NCI-H1048 (cell line): ENCODE data around the gene RPN1.

ENCODE experiments used
- DNase-seq: peaks from one replicate; lab custom pipeline; 2025; lab: John Stamatoyannopoulos, UW

RPN1 gene

DNA sequence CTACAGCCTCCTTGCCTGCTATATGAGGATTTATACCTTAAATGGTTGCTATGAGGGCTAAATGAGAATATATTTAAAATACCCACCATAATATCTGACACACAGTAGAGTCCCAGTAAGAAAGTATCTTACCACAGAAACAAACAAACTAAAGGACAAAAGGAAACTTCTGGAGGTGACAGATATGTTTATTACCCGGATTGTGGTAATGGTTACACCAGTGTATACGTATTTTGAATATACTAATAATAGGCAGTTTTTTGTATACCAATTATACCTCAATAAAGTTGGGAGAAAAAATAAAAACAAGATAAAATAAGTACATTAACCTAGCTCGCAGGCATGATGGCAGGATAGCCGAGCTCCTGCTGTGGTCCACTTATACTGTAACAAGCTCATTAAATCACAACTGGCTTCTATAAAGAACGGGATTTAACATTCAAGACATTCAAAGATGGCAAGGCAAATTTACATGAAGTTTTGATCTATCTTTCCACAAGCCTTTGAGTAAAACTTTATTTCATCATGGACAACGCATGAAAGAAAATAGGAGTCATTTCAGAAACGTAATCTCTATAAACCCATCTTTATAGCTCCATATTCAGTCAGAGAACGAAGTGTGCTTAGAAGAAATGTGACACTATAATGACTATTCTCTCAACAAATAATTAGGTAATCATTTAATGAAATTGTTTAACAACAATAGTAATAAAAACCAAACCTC, 1.5 kb downstream of the RPN1 start:
- DNase-seq = no peak

GRCh38 chr3:128648402-128648801, 2.2 kb downstream of the RPN1 start:
- DNase-seq = no peak

GRCh38 chr3:128647307-128647706, 3.3 kb downstream of the RPN1 start:
- no peak for DNase-seq

- DNase-seq = no peak
Measured at GRCh38 chr3:128634075-128634611, 16.5 kb downstream of the RPN1 start.

- no peak for DNase-seq
Measured at GRCh38 chr3:128632301-128632700, 18.3 kb downstream of the RPN1 start.

DNA sequence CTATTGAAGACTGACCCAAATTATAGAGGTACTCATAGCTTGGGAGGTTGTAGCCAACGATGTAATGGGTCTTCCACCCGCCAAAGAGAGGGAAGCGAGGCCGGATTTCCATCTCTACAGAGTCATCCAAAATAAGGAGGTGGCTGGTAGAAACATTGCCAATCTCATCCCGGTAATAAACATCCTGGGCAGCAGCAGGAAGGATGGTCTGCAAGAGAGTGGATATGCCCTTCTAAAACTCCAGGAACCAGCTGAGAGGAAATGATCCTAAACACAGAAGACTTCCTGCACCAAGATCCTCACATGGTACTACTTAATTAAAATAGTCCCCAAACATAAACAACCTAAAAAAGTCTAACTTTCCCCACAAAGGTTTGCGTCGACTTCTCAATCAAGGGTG, 20.7 kb downstream of the RPN1 start:
- DNase-seq = no peak

- DNase-seq = no peak
Measured at GRCh38 chr3:128625409-128625945, 25.1 kb downstream of the RPN1 start.

DNA sequence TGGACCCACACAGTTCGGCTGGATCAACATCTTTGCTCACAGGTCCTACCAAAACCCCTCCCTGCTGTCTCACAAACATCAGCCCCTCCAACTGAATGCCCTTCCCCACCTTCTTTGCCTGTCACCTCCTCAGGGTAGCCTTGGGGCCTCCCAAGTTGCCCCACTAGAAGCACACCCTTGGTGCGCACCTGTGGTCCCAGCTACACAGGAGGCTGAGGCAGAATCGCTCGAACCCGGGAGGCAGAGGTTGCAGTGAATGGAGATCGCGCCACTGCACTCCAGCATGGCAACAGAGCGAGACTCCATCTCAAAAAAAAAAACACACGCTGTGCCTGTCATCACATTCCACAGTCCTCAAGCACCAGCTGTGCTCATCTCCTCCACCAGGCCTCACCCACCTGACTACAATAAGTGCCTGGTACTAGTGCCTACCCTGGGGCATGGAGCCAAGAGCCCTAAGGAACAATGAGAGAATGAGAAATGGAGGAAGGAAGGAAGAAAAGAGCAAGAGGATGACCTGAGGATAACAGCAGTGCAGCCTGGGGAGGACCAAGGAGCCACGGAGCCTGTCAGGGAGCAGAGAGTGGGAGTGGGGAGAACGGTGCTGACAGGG, 26.0 kb downstream of the RPN1 start:
- DNase-seq = no peak

- no peak for DNase-seq
Measured at GRCh38 chr3:128623762-128624176, 26.8 kb downstream of the RPN1 start.

DNA sequence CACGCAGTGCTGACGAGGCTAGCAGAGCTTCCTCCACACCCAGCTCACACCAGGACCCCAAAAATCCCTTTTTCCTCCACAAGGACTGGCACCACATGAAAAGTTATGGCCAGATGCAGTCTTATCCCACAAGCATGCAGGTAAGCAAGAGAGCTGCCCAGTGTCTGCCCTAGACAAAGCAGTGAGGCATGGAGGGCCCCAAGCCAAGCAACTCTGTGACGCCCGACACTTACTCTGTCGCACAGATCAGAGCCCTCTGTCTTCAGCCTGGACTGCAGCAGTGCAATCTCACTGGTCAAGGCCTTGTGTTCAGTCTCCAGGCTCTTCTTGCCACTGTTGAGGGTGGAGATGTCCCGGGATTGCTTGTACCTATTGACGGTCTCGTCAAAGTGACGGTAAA, 28.7 kb downstream of the RPN1 start:
- DNase-seq = no peak

DNA sequence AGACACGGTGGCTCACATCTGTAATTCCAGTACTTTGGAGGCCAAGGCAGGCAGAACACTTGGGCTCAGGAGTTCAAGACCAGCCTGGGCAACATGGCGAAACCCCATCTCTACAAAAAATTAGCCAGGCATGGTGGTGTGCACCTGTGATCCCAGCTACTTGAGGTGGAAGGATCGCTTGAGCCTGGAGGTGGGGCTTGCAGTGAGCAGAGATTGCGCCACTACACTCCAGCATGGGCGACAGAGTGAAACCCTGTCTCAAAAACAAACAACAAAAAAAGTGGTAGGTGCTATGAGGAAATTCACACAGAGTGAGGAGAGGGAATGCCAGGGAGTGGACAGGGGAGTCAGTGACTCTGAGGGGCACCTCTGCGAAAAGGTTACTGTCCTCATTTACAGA, 29.4 kb downstream of the RPN1 start:
- no peak for DNase-seq

DNA sequence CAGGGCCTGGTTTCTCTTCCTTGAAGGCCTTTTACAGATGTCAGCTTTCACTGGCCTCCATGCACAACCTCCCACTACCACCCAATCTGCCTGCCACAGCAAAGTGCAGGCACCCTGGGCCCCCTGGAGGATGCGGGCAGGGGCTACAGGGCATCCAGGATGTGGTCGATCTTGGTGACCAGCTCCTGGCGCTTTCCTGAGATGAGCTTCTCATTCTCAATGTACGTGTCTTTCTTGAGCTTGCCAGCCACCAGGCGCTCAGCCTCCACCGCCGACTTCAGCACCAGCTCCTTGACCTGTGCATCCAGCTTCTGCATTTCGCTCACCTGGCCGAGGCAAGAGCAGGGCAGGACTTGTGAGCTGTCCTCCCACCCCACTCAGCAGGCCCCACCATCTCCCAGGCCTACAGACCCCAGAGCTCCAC, 30.3 kb downstream of the RPN1 start:
- DNase-seq = no peak

DNA sequence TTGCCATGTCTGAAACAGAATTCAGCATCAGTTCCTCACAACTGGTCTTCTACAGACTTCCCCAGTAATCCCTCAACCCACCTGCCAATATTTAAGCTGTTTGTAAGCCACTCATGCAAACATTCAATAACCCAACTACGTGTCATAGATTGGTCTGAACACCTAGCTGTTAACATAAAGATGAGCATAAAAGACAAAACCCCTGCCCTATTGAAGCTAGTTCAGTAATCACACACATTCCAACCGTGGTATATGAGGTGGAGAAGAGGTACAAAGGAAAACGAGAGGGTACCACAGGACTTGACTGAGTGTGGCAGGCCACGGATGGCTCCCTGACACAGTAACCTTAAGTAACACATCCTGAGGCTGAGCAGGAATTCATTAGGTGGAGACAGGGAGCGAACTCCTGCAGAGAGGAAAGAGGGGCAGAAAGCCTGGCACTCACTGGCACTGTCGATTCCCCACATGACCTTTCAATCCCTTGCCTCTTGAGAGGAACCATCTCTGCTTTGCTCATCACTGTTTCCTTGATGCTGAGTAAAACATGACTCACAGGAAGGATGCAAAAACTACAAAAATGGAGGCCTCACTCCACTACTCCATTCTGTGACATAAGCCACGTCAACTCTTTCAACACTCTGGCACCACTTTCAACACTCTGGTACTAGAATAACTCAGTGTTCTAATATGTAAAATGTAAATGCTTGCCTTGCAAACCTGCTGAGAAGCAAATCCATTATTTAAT, 31.3 kb downstream of the RPN1 start:
- DNase-seq = no peak

- DNase-seq = no peak
Measured at GRCh38 chr3:128618398-128618726, 32.3 kb downstream of the RPN1 start.

GRCh38 chr3:128617557-128618397, 32.8 kb downstream of the RPN1 start:
- peak; percentile 97 for DNase-seq

- no peak for DNase-seq
Measured at GRCh38 chr3:128617270-128617556, 33.4 kb downstream of the RPN1 start.

GRCh38 chr3:128616516-128617269, 33.9 kb downstream of the RPN1 start:
- no peak for DNase-seq

DNA sequence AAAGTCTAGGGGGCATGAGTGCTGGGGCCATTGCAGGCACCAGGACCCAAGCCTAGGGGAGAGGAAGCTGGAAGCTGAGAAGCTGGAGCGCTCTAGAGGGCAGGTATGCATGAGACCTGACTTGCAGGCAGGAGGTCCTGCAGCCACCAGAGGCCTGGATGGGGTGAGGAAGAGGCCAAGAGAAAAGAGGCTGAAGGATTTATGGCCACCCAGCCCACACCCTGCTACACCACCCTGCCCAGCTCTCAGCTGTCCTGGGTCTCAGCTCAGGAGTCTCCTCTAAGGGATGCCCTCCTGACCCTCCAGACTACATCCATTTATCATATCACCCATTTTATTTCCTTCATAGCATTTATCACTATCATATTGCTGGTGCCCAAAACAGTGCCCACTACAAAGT, 36.5 kb downstream of the RPN1 start:
- DNase-seq = no peak

GRCh38 chr3:128613083-128613829, 37.4 kb downstream of the RPN1 start:
- no peak for DNase-seq

DNA sequence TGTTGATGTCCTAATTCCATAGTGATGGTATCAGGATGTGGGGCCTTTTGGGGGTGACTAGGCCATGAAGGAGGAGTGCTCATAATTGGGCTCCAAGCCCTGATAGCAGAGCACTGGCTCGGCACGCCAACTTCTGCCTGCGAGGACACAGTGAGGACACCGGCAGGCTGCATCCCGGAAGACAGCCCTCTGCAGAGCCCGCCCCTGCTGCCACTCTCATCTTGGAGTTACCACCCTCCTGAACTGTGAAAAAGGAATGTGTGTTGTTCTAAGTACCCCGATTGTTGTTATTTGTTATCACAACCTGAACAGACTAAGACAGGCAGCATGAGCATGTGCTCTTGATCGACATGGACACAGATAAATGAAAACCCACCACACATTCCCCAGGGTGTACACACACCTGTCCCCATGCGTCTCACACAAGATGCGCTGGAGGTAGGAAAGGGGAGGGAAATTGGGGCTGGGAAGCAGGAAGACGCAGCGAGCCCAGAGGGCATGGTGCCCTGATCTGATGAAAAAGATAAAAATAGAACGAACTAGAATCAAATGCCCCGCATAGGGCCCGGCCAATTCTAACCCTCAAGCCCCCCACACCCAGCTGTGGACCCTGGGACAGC, 40.1 kb downstream of the RPN1 start:
- DNase-seq = no peak
